Measurements from ENCODE around the gene FNDC11. TPM values are rescaled to one million over a fixed set of nuclear protein-coding genes. Genes with fewer than 3 reads are reported as not detected.

The FNDC11 gene
- total and polyA plus RNA-seq, 2 of the 13 experiments (the other 11 are each of a cell fraction or from before 2014, with no cell fraction given) = 0.07 TPM; not detected in 1

DNA sequence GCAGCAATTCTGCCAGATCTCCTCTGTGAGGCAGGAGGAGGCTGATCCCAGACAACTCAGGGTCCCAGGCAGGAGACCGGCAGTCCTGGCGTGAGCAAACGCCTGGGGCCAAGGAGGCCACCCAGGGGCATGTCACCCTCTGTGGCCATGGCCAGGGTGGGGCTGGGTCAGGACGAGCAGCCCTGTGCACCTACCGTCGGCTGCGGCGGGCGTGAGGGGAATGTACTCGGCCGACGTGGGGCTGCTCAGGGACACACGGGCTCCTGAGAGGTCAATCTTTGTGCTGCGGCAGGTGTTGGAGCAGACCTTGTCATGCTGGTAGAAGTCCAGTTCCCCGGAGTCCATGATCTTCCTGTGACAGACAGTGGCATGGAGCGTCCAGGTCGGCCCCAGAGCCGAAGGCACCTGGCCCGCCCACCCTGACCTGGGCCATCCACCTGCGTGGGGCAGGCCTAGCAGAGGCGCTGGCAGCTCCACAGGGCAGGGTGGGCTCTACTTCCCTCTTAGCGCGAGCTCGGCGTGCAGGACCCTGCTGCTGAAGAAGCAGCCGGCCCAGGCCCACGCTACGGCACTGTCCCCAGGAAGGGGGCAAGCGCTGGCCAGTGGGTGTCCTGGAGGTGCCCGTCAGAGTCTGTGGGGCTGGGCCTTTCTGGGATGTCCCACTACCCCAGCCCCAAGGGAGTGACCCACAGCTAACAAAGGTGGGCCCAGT lies 41.6 kb downstream of the FNDC11 start:
- no peaks in the 10 kb centered on the region for H3K9me3 ChIP-seq (ENCODE audit: low read length)
- FAIRE-seq (no peak), ATAC-seq (no peak; the same call in 1 of the 3 replicates), DNase-seq (ENCODE audit: low spot score) (no peak)
- CTCF ChIA-PET (ENCODE audit: low intra/inter-chr PET ratio, low total read pairs) = no interaction called here
- no peak overlapping the region for H2AFZ ChIP-seq (ENCODE audit: low read length)
- no peaks in the 10 kb centered on the region for H4K20me1 ChIP-seq (ENCODE audit: insufficient read depth, low read length)
- no peaks in the 10 kb centered on the region for H3K4me1 ChIP-seq (ENCODE audit: insufficient read depth, low read length)
- no peaks in the 10 kb centered on the region for H3K27me3 ChIP-seq (ENCODE audit: control insufficient read depth in 1 of 2, insufficient read depth in 2 of 2, low read length in 2 of 2)
- in situ Hi-C loops (cut with HindIII; ENCODE audit: extremely low pct_ligation_motif_present, low pct_unique_long_range_greater_than_20kb) (no loop called here), intact Hi-C loops (cut with micrococcal nuclease; ENCODE audit: unreplicated experiment) (no loop called here)
- WGBS (ENCODE audit: low lambda C conversion rate) = 91% methylated on average over 24 of the region's 30 CpGs
- no peak overlapping the region for H3K9ac ChIP-seq (ENCODE audit: insufficient read depth, low read depth, low read length)
- H3K4me3 ChIP-seq (replicated peaks in 1 of 3; ENCODE audit: insufficient read depth in 1 of 3, low read depth in 2 of 3, low read length in 3 of 3) = no peak overlapping the region
- H3K4me2 ChIP-seq (ENCODE audit: low read depth, low read length) = no peak overlapping the region
- TF ChIP-seq KDM5B (CRISPR knock-in tag; IDR thresholded peaks at IDR 0.05; ENCODE audit: borderline replicate concordance) (no peak), AGO2 (optimal IDR thresholded peaks at IDR 0.05; ENCODE audit: low read depth, low read length) (peak; percentile 77), NR1H2 (CRISPR knock-in tag; IDR thresholded peaks at IDR 0.05; ENCODE audit: borderline replicate concordance, low read depth) (no peak), DMAP1 (CRISPR knock-in tag; IDR thresholded peaks at IDR 0.05) (no peak), HIVEP1 (CRISPR knock-in tag; IDR thresholded peaks at IDR 0.05) (0 out of 2 replicates have a peak, but pooled peaks have one; percentile 45)
- peaks cover 20 to 32% of the 10 kb centered on the region in 2 experiments; a peak in 4 of 5 replicates for H3K36me3 ChIP-seq (replicated peaks in 1 of 2; ENCODE audit: control insufficient read depth in 1 of 2, insufficient read depth in 2 of 2, low read length in 2 of 2)
- H3K27ac ChIP-seq (ENCODE audit: extremely low read length, insufficient read depth, low read length) = no peak overlapping the region
- POLR2A ChIA-PET = no interaction called here
- H3K79me2 ChIP-seq (ENCODE audit: insufficient read depth, low read length) = no peaks in the 10 kb centered on the region
- no TSS peak for BruUV-seq (replicated peaks)

DNA sequence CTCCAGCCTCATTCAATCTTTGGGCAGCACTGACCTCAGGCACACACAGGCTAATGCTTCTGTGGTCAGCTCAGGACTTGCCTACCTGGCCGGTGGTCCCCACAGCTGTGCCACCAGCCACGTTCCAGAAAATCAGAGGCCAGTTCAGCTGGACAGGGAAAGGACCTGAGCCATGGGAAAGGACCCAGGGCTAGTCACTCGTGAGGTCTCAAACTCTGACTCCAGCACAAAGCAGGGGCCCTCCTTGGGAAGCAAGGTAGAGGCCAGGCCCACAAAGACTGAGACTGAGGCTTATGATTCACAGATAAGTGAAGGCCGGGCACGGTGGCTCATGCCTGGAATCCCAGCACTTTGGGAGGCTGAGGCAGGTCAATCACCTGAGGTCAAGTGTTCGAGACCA lies 42.5 kb downstream of the FNDC11 start:
- no peak overlapping the region for H3K9ac ChIP-seq (ENCODE audit: insufficient read depth, low read depth, low read length)
- H3K9me3 ChIP-seq (ENCODE audit: low read length) = no peaks in the 10 kb centered on the region
- H3K27ac ChIP-seq (ENCODE audit: extremely low read length, insufficient read depth, low read length) = no peak overlapping the region
- no peak overlapping the region for H2AFZ ChIP-seq (ENCODE audit: low read length)
- H3K4me1 ChIP-seq (ENCODE audit: insufficient read depth, low read length) = no peaks in the 10 kb centered on the region
- DNase-seq (ENCODE audit: low spot score) = no peak
- in situ Hi-C loops (cut with HindIII; ENCODE audit: extremely low pct_ligation_motif_present, low pct_unique_long_range_greater_than_20kb) (no loop called here), intact Hi-C loops (cut with micrococcal nuclease; ENCODE audit: unreplicated experiment) (no loop called here)
- no peak for ATAC-seq
- no TSS peak for BruUV-seq (replicated peaks)
- CTCF ChIA-PET (ENCODE audit: low intra/inter-chr PET ratio, low total read pairs) = no interaction called here
- POLR2A ChIA-PET = no interaction called here
- FAIRE-seq = no peak
- no peaks in the 10 kb centered on the region for H3K27me3 ChIP-seq (ENCODE audit: control insufficient read depth in 1 of 2, insufficient read depth in 2 of 2, low read length in 2 of 2)
- H4K20me1 ChIP-seq (ENCODE audit: insufficient read depth, low read length) = no peaks in the 10 kb centered on the region
- no peak for TF ChIP-seq MEF2D (CRISPR knock-in tag; IDR thresholded peaks at IDR 0.05)
- TF ChIP-seq NRL (CRISPR knock-in tag; IDR thresholded peaks at IDR 0.05; ENCODE audit: borderline replicate concordance) = 0 out of 2 replicates have a peak, but pooled peaks have one; percentile 27
- TF ChIP-seq, protein P1, sequence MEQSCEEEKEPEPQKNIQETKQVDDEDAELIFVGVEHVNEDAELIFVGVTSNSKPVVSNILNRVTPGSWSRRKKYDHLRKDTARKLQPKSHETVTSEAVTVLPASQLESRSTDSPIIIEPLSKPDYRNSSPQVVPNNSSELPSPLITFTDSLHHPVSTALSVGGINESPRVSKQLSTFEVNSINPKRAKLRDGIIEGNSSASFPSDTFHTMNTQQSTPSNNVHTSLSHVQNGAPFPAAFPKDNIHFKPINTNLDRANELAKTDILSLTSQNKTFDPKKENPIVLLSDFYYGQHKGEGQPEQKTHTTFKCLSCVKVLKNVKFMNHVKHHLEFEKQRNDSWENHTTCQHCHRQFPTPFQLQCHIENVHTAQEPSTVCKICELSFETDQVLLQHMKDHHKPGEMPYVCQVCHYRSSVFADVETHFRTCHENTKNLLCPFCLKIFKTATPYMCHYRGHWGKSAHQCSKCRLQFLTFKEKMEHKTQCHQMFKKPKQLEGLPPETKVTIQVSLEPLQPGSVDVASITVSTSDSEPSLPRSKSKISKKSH (CRISPR knock-in tag; IDR thresholded peaks at IDR 0.05; ENCODE audit: borderline replicate concordance) = 0 out of 2 replicates have a peak, but pooled peaks have one; percentile 72
- 0 out of 2 replicates have a peak, but pooled peaks have one; percentile 27 for TF ChIP-seq MTA1 (CRISPR knock-in tag; IDR thresholded peaks at IDR 0.05; ENCODE audit: borderline replicate concordance)
- no peak for TF ChIP-seq ZNF552 (CRISPR knock-in tag; IDR thresholded peaks at IDR 0.05; ENCODE audit: borderline replicate concordance)
- TF ChIP-seq ZNF768 (CRISPR knock-in tag; IDR thresholded peaks at IDR 0.05) = 0 out of 2 replicates have a peak, but pooled peaks have one; percentile 19
- peak; percentile 46; the same call in 1 of the 2 replicates for TF ChIP-seq ZNF891 (CRISPR knock-in tag; IDR thresholded peaks at IDR 0.05)
- TF ChIP-seq, protein P2, sequence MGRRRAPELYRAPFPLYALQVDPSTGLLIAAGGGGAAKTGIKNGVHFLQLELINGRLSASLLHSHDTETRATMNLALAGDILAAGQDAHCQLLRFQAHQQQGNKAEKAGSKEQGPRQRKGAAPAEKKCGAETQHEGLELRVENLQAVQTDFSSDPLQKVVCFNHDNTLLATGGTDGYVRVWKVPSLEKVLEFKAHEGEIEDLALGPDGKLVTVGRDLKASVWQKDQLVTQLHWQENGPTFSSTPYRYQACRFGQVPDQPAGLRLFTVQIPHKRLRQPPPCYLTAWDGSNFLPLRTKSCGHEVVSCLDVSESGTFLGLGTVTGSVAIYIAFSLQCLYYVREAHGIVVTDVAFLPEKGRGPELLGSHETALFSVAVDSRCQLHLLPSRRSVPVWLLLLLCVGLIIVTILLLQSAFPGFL (CRISPR knock-in tag; IDR thresholded peaks at IDR 0.05) = 0 out of 2 replicates have a peak, but pooled peaks have one; percentile 34
- WGBS (ENCODE audit: low lambda C conversion rate) = 99% methylated on average over 6 of the region's 6 CpGs
- peaks cover 19 to 34% of the 10 kb centered on the region in 2 experiments; a peak in 4 of 5 replicates for H3K36me3 ChIP-seq (replicated peaks in 1 of 2; ENCODE audit: control insufficient read depth in 1 of 2, insufficient read depth in 2 of 2, low read length in 2 of 2)
- no peak overlapping the region for H3K4me3 ChIP-seq (replicated peaks in 1 of 3; ENCODE audit: insufficient read depth in 1 of 3, low read depth in 2 of 3, low read length in 3 of 3)
- H3K4me2 ChIP-seq (ENCODE audit: low read depth, low read length) = no peak overlapping the region
- H3K79me2 ChIP-seq (ENCODE audit: insufficient read depth, low read length) = no peaks in the 10 kb centered on the region

Data from HepG2 (cell line).